T-helper 1 cell (primary cell): ENCODE measurements around the gene RANGRF.
"Not testable (repeated sequence)": the region's sequence is repeated elsewhere in the genome, so short reads cannot be mapped to it uniquely, and the experiment has no call there.

ENCODE experiments used
- DNase-seq, 5 donors: peaks; one replicate each; pipeline ENCODE4 v3.0.0-alpha.2; 2012 to 2020
- total RNA-seq, 4 donors: gene quantifications; one replicate each; lab custom pipeline; 2026; lab: John Stamatoyannopoulos, UW

Gene RANGRF, protein sequence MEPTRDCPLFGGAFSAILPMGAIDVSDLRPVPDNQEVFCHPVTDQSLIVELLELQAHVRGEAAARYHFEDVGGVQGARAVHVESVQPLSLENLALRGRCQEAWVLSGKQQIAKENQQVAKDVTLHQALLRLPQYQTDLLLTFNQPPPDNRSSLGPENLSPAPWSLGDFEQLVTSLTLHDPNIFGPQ
- total RNA-seq, result 11.0 to 18.8 (median 18.1) reads per million in 4 donors

GRCh38 chr17:8288336-8289102 is at the start of gene RANGRF:
Gene RANGRF, plus strand, starts transcription at chr17:8288670. Its CDS starts 119 bp downstream, at chr17:8288789.
- peak; percentile 59 to 86 (median 76) for DNase-seq

GRCh38 chr17:8243827-8244226 is 44.6 kb upstream of the RANGRF start:
- DNase-seq, result peak in 1 of 5 donors; percentile 21

DNA sequence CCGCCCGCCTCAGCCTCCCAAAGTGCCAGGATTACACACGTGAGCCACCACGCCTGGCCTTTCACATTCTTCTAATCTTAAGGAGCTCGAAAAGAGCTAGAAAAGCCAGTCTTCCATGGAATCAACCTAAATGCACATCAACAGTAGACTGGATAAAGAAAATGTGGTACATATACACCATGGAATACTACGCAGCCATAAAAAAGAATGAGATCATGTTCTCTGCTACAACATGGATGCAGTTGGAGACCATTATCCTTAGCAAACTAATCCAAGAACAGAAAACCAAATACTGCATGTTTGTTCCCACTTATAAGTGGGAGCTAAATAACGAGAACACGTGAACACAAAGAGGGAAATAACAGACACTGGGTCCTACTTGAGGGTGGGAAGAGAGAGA is 43.7 kb upstream of the RANGRF start:
- no peak for DNase-seq

- peak; percentile 89 to 95 (median 94) for DNase-seq
Observed at GRCh38 chr17:8248751-8249607, 39.5 kb upstream of the RANGRF start, which contains the start of gene PFAS. Gene PFAS, plus strand, starts transcription at chr17:8249289. Its CDS starts 4,649 bp downstream, at chr17:8253938.

- DNase-seq, result no peak
Observed at GRCh38 chr17:8249621-8250500, 38.6 kb upstream of the RANGRF start.

GRCh38 chr17:8251411-8251810 is 37.1 kb upstream of the RANGRF start:
- not testable (repeated sequence) for DNase-seq

GRCh38 chr17:8253801-8254200 is 34.7 kb upstream of the RANGRF start:
- DNase-seq, result no peak

GRCh38 chr17:8254881-8255280 is 33.6 kb upstream of the RANGRF start:
- no peak for DNase-seq

- DNase-seq, result no peak
Observed at GRCh38 chr17:8255499-8255898, 33.0 kb upstream of the RANGRF start.

GRCh38 chr17:8256291-8256690 is 32.2 kb upstream of the RANGRF start:
- no peak for DNase-seq

- no peak for DNase-seq
Observed at GRCh38 chr17:8256691-8257090, 31.8 kb upstream of the RANGRF start.

GRCh38 chr17:8257801-8258200 is 30.7 kb upstream of the RANGRF start:
- DNase-seq, result no peak

GRCh38 chr17:8264320-8264719 is 24.1 kb upstream of the RANGRF start:
- no peak for DNase-seq

- DNase-seq, result no peak
Observed at GRCh38 chr17:8264836-8265542, 23.5 kb upstream of the RANGRF start.

DNA sequence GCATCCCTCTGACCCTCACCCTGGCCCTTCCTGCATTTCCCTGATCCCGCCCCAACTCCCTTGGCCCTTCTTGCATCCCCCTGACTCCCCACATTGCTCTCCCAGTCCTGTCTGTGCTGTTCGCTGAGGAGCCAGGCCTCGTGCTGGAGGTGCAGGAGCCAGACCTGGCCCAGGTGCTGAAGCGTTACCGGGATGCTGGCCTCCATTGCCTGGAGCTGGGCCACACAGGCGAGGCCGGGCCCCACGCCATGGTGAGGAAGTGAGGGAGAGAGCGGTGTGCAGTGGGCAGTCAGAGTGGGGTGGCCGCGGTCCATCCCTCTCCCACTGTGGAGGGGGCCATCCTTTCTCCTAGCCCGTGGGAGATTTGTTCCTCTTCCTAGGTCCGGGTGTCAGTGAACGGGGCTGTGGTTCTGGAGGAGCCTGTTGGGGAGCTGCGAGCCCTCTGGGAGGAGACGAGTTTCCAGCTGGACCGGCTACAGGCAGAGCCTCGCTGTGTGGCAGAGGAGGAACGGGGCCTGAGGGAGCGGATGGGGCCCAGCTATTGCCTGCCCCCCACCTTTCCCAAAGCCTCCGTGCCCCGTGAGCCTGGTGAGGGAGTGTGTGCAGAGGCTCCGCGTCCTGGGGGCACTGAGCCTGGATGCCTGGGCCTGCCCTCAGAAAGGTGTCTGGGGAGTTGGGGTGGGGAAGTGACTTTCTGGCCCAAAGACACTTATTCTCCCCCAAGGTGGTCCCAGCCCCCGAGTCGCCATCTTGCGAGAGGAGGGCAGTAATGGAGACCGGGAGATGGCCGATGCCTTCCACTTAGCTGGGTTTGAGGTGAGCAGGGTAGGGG is 21.6 kb upstream of the RANGRF start:
- DNase-seq, result no peak

GRCh38 chr17:8267480-8268147 is 20.9 kb upstream of the RANGRF start:
- no peak for DNase-seq

GRCh38 chr17:8268550-8269298 is 19.7 kb upstream of the RANGRF start:
- no peak for DNase-seq

DNA sequence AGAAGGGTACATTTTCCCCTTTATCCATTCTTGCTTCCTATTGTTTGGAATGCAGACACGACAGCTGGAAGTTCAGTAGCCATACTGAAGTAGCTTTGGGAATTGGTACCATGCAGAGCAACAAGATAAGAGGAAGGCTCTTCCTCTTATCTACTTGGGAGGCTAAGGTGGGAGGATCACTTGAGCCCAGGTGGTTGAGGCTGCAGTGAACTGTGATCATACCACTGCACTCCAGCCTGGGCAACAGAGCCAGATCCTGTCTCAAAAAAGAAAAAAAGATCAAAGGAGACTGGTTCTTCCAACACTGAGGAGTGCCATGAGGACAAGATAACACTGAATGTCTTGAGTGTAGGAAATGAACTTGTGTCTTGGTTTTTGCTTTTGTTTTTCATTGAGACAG is 16.0 kb upstream of the RANGRF start:
- no peak for DNase-seq

GRCh38 chr17:8273884-8274444 is 14.5 kb upstream of the RANGRF start:
- no peak for DNase-seq
